Spinal cord (tissue), 10 donors: ENCODE results near the gene ACKR2. TPM values are rescaled to one million over a fixed set of nuclear protein-coding genes. Genes with fewer than 3 reads are reported as not detected.
A peak's percentile ranks its signal among the peaks of the same experiment; 100 is the strongest.

Experiments used
- DNase-seq, 6 donors: peaks; one replicate each; pipeline versions ENCODE4 v3.0.0 to v3.0.0-alpha.2; 2013 to 2015; ENCODE audit warnings: low spot score in 6 of 6, low read depth in 4 of 6
- H3K27ac ChIP-seq: one replicate; pipeline ENCODE4 v1.5.1; 2013; ENCODE audit warnings: low read depth, low read length, control low read depth
- H3K27me3 ChIP-seq: one replicate; pipeline ENCODE4 v1.6.1; 2013; ENCODE audit warnings: low read length; ENCODE audit not compliant: control insufficient read depth, insufficient read depth
- H3K36me3 ChIP-seq: one replicate; pipeline ENCODE4 v1.6.1; 2013; ENCODE audit warnings: low read length; ENCODE audit not compliant: control insufficient read depth, insufficient read depth
- H3K4me1 ChIP-seq: one replicate; pipeline ENCODE4 v1.6.1; 2013; ENCODE audit warnings: low read length; ENCODE audit not compliant: control insufficient read depth, insufficient read depth
- H3K4me3 ChIP-seq: one replicate; pipeline ENCODE4 v1.5.1; 2013; ENCODE audit warnings: low read depth, low read length, control low read depth
- H3K9me3 ChIP-seq: one replicate; pipeline ENCODE4 v1.6.1; 2013; ENCODE audit warnings: low read length; ENCODE audit not compliant: control insufficient read depth, insufficient read depth
- WGBS: methylation state at CpG from one replicate; pipeline ENCODE4 v1.1.5; 2013; ENCODE audit warnings: missing lambda C conversion rate; ENCODE audit not compliant: insufficient coverage; 5-methylcytosine and 5-hydroxymethylcytosine counted together
- polyA plus RNA-seq, 2 donors: library from polyadenylated mRNA; unstranded; fragments of 120-200 nt; gene quantifications; one replicate each; pipeline ENCODE4 v1.2.1, GENCODE V29; 2013; ENCODE audit not compliant: insufficient read length in 2 of 2
- total RNA-seq, 2 donors: library from RNA; depleted of rRNA in 1 of 2; stranded (reverse); fragments of 120-200 nt in 1 of 2; fragments of >200 nt in 1 of 2; gene quantifications; one replicate each; pipeline versions ENCODE4 v1.2.3 to v1.2.4, GENCODE V29; 2013 to 2014
- donor health status: healthy.

The ACKR2 gene
- total and polyA plus RNA-seq, 4 donors, result 0.65 to 2.5 (median 1.1) TPM

GRCh38 chr3:42799376-42799775, 9.9 kb upstream of the ACKR2 start:
- H3K27ac ChIP-seq, result no peak overlapping the region
- H3K9me3 ChIP-seq, result no peaks in the 10 kb centered on the region
- 74% methylated on average over 7 of the region's 7 CpGs for WGBS
- H3K4me3 ChIP-seq, result no peak overlapping the region
- H3K36me3 ChIP-seq, result peaks cover 2% of the 10 kb centered on the region
- peaks cover 6% of the 10 kb centered on the region for H3K4me1 ChIP-seq
- no peaks in the 10 kb centered on the region for H3K27me3 ChIP-seq
- DNase-seq, result no peak

GRCh38 chr3:42800251-42800650, 9.0 kb upstream of the ACKR2 start:
- Histone ChIP-seq H3K27ac (no peak overlapping the region), H3K9me3 (no peaks in the 10 kb centered on the region), H3K4me1 (peaks cover 8% of the 10 kb centered on the region), H3K4me3 (no peak overlapping the region), H3K36me3 (peaks cover 2% of the 10 kb centered on the region), H3K27me3 (no peaks in the 10 kb centered on the region)
- WGBS, result no CpG with 5 or more reads among the region's 2 CpGs
- no peak for DNase-seq

GRCh38 chr3:42801048-42801620, 8.1 kb upstream of the ACKR2 start:
- H3K9me3 ChIP-seq, result no peaks in the 10 kb centered on the region
- peaks cover 13% of the 10 kb centered on the region for H3K4me1 ChIP-seq
- peaks cover 2% of the 10 kb centered on the region for H3K36me3 ChIP-seq
- H3K27ac ChIP-seq, result no peak overlapping the region
- no peaks in the 10 kb centered on the region for H3K27me3 ChIP-seq
- WGBS, result 78% methylated on average over 3 of the region's 3 CpGs
- H3K4me3 ChIP-seq, result no peak overlapping the region
- no peak for DNase-seq

- 100% methylated on average over 1 of the region's 4 CpGs for WGBS
- DNase-seq, result no peak
- Histone ChIP-seq H3K27ac (no peak overlapping the region), H3K4me1 (peaks cover 13% of the 10 kb centered on the region), H3K27me3 (no peaks in the 10 kb centered on the region), H3K36me3 (peaks cover 2% of the 10 kb centered on the region), H3K4me3 (no peak overlapping the region), H3K9me3 (no peaks in the 10 kb centered on the region)
Measured at GRCh38 chr3:42801784-42802183, 7.5 kb upstream of the ACKR2 start.

- Histone ChIP-seq H3K9me3 (no peaks in the 10 kb centered on the region), H3K27ac (peak overlapping the region; percentile 97), H3K36me3 (peaks cover 2% of the 10 kb centered on the region), H3K4me3 (peak overlapping the region; percentile 93), H3K27me3 (no peaks in the 10 kb centered on the region), H3K4me1 (peaks cover 13% of the 10 kb centered on the region)
- 9% methylated on average over 7 of the region's 11 CpGs for WGBS
- DNase-seq, result no peak
Measured at GRCh38 chr3:42802876-42803413, 6.3 kb upstream of the ACKR2 start.

GRCh38 chr3:42803414-42804105, 5.7 kb upstream of the ACKR2 start:
- peaks cover 13% of the 10 kb centered on the region for H3K4me1 ChIP-seq
- H3K27ac ChIP-seq, result peak overlapping the region; percentile 97
- H3K4me3 ChIP-seq, result peak overlapping the region; percentile 93
- no peaks in the 10 kb centered on the region for H3K27me3 ChIP-seq
- peaks cover 2% of the 10 kb centered on the region for H3K36me3 ChIP-seq
- no peaks in the 10 kb centered on the region for H3K9me3 ChIP-seq
- WGBS, result under 1% methylated on average over 33 of the region's 33 CpGs
- peak; percentile 21 to 74 (median 53) for DNase-seq

- H3K9me3 ChIP-seq, result no peaks in the 10 kb centered on the region
- H3K4me3 ChIP-seq, result peak within 1 kb of the TSS; percentile 93
- peak within 1 kb of the TSS; percentile 97 for H3K27ac ChIP-seq
- peak; percentile 89 to 99 (median 92) for DNase-seq
- peaks cover 2% of the 10 kb centered on the region for H3K36me3 ChIP-seq
- peaks cover 13% of the 10 kb centered on the region for H3K4me1 ChIP-seq
- WGBS, result 0% methylated on average over 63 of the region's 63 CpGs
- no peaks in the 10 kb centered on the region for H3K27me3 ChIP-seq
Measured at GRCh38 chr3:42804106-42804830, 5.0 kb upstream of the ACKR2 start, which contains the start of gene HIGD1A. TSS of gene HIGD1A (minus strand) at chr3:42804490. CDS start at chr3:42794253, 10,237 bp downstream.

GRCh38 chr3:42804831-42805132, 4.5 kb upstream of the ACKR2 start:
- H3K27ac ChIP-seq, result peak overlapping the region; percentile 97
- DNase-seq, result peak in 1 of 6 donors; percentile 44
- H3K9me3 ChIP-seq, result no peaks in the 10 kb centered on the region
- H3K4me3 ChIP-seq, result peak overlapping the region; percentile 93
- 0% methylated on average over 6 of the region's 13 CpGs for WGBS
- H3K27me3 ChIP-seq, result no peaks in the 10 kb centered on the region
- peaks cover 13% of the 10 kb centered on the region for H3K4me1 ChIP-seq
- H3K36me3 ChIP-seq, result no peaks in the 10 kb centered on the region

GRCh38 chr3:42805141-42805821, 4.0 kb upstream of the ACKR2 start:
- Histone ChIP-seq H3K36me3 (no peaks in the 10 kb centered on the region), H3K27ac (peak overlapping the region; percentile 97), H3K27me3 (no peaks in the 10 kb centered on the region), H3K4me1 (peaks cover 13% of the 10 kb centered on the region), H3K9me3 (no peaks in the 10 kb centered on the region), H3K4me3 (peak overlapping the region; percentile 93)
- DNase-seq, result peak in 2 of 6 donors; percentile 24 to 46
- 14% methylated on average over 22 of the region's 23 CpGs for WGBS
